CD4-positive, alpha-beta T cell treated with Interleukin-1 beta for 1 hour (primary cell): ENCODE results near the gene TXN2.
A peak's percentile ranks its signal among the peaks of the same experiment; 100 is the strongest.
"Not testable (repeated sequence)": the region's sequence is repeated elsewhere in the genome, so short reads cannot be mapped to it uniquely, and the experiment has no call there.

Experiments used
- DNase-seq, 2 donors: peaks; one replicate each; pipeline ENCODE4 v3.0.0-alpha.2; 2020 to 2022

TXN2 gene

DNA sequence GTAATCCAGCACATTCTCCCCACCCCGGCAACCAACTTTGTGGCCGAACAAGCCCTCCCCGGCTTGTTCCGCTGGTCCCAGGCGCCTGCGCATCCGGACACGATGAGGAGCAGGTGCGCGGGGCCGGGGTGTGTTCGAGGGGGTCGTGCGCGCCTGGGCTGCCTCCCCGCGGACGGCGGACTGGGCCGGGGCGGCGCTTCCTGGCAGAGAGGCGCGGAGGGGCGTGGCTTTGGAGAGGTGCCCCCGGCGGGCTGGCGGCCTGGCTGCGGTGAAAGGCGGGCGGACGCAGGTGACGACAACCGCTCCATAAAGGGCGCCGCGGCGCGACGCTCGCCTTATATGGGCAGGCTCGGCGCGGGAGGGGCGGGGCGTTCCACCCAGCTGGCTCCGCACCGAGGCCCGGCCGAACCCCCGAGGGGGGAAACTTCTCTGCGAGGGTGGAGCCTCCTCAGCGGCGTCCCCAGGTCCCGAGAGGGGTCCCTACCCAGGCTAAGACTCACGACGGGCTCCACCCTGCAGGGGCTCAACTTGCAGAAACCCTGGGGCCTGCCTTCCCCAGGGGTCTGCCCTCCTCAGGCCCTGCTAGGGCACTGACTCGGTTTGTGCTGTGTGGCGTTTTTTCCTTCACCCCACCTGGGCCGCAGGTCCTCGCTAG lies 26.4 kb downstream of the TXN2 start:
- DNase-seq = peak; percentile 95 to 97

- no peak for DNase-seq
Measured at GRCh38 chr22:36453855-36454378, 27.5 kb downstream of the TXN2 start.

GRCh38 chr22:36452978-36453607 lies 28.3 kb downstream of the TXN2 start:
- not testable (repeated sequence) for DNase-seq

GRCh38 chr22:36452250-36452977 lies 29.0 kb downstream of the TXN2 start:
- DNase-seq = no peak

DNA sequence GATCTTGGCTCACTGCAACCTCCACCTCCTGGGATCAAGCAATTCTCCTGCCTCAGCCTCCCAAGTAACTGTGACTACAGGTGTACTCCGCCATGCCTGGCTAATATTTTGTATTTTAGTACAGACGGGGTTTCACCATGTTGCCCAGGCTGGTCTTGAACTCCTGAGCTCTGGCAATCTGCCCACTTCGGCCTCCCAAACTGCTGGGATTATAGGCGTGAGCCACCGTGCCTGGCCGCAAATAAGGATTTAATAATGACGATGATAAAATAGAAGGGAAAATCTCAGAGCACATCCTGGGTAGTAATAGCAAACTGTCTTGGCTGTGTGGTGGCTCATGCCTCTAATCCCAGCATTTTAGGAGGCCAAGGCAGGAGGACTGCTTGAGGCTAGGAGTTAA lies 30.5 kb downstream of the TXN2 start:
- DNase-seq = not testable (repeated sequence)

DNA sequence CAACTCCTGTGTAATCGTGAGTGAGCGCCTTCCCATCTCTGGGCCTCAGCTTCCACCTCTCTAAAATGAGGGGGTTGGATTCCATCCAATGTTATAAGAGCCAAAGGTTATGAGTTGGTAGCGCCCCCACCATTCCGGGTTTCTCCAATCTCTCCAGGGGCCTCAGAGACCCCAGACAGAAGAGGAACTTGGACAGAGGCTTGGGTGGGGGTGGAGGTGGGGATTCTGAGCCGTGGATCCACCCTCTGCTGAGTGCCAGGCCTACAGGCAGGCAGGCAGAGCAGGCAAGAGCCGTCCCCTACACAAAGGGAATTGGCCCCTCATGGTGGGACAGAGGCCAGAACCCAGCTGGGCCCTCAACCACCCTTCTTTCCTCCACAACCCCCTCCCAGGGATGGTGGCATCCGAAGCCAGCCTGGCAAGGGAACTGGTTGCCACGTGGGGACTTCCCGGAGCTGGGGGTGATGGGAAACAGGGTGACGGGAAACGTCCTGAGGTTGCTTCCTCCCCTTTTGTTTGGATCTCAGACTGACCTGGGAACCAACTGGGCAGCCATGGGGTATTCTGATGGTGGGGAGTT lies 31.8 kb downstream of the TXN2 start:
- DNase-seq = no peak

GRCh38 chr22:36447632-36448031 lies 33.8 kb downstream of the TXN2 start:
- DNase-seq = no peak

DNA sequence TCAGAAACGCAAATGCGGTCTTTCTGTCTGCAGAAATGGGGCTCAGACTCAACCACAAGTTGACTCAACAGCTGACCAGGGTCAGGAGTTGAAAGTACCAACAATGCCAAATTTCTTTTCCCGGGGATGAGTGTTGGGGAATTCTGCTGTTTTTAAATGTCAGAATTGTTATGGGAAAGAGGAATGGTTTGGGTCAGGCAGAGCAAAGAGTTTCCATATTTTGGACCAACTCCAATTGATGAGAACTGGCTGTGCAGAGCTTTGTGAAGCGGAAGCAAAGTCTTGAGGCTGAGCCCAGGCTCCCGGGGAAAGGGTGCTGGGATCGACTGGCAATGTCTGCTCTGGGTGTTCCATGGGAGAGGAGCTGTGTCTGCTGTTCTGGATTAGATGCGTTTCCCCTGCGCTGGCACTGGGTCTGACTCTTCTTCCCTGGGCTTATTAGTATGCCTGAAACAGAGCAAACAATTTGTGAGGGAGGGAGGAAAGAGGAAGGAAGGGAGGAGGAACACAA lies 36.2 kb downstream of the TXN2 start:
- no peak for DNase-seq

DNA sequence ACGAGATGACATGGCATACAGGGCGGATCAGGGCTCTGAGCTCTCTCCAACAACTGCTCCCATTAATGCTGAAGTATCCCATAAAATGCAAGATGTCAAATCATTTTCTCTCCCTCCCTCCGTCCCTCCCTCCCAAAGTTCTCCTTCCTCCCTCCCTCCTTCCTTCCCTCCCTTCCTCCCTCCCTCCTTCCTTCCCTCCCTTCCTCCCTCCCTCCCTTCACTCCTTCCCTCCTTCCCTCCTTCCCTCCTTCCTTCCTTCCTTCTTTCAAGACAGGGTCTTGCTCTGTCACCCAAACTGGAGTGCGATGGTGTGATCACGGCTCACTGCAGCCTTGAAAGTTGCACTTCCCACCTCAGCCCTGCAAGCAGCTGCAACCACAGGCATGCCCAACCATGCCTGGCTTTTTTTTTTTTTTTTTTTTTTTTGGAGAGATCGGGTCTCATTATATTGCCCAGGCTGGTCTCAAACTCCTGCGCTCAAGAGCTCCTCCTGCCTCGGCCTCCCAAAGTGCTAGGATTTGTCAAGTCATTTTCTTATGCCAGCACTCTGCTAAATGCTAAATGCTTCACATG lies 38.2 kb downstream of the TXN2 start:
- DNase-seq = peak in 1 of 2 donors; percentile 27

DNA sequence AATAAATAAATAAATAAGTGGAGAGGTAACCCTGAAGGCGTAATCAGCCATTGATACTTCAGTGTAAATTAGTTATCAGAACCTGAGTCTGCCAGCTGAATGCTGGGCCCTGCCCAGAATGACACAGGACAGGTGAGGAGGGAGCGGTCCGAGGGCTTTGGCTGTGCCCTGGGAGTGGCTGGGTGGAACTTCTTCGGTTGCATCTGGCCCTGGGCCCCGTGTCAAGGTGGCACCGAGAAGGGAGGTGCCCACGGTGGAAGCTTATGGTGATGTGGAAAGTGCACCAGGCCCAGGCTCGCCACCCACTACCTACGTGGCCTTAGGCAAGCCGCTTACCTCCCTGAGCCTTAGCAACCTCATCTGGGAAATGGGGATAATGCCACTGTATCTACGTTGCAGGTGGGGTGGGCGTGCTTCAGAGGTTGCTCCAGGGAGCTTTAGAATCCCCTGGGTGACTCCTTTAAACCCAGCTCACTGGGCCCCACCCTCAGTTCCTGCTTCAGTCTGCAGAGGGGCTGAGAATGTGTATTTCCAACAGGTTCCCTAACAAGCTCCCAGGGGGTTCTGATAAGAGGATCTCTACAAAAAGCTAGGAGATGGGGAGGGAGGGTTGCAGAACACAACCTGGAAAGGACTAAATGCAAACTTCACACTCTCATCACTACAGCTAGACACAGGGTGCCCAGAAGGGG lies 38.8 kb downstream of the TXN2 start:
- DNase-seq = no peak

GRCh38 chr22:36440429-36441002 lies 40.9 kb downstream of the TXN2 start:
- no peak for DNase-seq

DNA sequence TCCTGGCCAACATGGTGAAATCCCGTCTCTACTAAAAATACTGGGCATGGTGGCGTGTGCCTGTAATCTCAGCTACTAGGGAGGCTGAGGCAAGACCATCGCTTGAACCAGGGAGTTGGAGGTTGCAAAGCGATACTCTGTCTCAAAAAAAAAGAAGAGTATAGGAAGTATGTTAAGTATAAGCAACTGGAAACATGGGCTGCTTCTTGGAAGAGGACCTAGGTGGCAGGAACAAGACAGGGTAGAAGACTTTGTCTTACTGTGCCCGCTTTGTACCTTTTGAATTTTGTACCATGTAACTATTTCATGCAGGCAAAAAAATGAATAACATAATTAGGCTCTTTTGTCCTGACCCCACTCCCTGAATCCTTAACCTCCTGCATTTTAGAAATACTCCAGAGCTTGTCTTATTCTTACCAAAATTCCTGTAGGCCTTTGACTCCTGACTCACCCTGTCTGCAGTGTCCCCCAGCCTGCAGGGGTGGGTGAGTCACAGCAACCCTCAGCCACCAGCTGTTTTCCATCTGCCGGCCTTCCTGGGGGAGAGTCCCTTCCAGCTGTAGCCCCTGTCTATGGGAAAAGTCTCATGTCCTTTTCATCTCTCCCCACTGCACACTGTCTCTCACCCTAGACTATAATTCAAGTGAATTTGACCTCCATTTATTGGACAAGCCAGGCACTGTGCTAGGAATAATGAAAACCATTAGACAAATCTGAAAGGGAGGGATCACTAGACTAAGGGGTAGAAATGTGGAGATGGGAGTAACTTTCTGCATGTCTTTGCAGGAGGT lies 41.8 kb downstream of the TXN2 start:
- DNase-seq = no peak

DNA sequence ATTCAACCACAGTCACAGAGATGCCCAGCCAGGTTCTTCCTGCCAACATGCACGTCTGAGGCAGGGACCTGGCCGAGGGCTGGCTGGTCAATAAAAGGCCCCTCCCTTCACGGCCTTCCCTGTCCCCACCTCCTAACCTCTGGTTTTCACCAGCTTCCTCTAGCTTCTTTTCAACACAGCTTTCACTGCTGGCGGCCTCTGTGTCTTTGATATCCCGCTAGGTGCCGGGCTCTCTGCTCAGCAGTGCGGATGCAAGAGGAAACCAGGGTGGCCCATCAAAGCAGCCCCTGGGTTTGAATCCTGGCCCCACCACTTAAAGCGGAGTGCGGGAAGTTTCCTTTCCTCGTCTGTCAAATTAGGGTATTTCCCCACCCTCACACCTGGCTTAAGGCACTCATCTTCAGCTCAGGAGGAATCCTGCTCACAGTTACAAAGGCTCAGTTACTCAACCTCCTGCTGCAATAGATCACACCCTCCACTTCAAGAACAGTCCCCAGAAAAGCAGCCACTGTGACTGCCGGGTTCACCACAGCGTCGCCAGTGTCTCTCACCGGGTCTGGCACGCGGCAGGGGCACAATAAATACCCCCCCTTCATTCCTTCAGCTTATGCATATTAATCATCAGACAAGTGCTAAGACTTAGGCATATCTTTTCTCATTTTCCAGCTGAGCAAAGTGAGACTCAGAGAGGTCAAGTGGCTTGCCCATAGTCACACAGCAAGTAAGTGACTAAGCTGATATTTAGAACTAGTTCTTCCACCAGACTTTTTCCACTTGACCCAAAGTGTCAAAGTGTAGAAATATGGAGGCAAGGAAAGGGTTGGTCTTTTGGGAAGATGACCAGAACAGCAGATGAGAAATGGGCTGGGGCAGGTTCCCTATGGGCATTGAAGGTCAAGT lies 45.7 kb downstream of the TXN2 start:
- peak; percentile 82 to 84 for DNase-seq

GRCh38 chr22:36433318-36434231 lies 47.9 kb downstream of the TXN2 start:
- DNase-seq = no peak

DNA sequence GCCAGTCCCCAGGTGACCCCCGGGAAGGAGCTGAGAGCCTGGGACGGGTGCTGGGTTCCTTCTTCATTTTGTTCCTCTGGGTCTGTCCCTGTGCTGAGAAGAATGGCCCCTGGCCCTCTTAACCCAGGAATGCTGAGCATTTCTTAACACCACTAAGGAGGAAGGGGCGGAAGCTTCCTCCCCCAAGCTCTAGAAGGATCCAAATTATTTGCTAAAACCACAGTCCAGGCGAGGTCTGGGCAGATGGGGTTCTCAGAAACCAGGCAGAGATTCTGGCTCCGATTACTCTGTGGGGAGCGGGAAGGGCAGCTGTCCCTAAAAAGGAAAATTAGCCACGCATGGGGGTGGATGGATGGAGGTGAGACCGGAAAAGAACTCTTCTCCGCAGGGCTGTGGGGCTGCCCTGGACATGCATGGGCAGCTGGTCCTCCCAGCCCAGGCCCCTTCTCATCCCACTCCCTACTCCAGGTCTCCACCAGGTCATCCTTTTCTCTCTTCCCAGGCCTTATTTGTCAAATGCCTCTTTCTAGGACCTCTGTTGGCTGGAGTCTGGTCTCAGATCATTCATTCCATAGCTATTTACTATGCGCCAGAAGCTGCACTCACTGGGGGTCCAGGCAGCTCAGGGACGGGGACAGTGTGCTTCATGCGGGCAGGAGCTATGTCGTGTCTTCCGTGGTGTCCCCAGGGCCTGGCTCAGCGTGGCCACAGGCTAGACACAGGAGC lies 48.7 kb downstream of the TXN2 start:
- DNase-seq = no peak

- DNase-seq = no peak
Measured at GRCh38 chr22:36431977-36432376, 49.5 kb downstream of the TXN2 start.

DNA sequence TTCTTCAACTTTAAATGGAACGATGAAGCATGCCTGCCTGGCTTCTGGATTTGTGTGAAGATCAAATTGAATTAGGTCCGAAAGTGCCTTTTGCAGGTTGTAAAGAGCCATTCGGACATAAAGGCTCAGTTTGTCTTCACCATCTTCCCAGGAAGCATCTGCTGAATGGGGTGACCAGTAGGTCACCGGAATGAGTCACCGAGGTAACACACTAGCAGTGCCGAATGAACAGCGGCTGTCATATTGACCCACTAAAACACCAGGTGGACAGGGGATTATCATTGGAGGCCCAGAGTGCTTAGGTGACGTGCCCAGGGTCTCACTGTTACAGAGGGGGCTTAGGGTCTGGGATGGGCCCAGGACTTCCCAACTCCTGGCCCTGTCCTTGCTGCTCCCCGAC lies 50.6 kb downstream of the TXN2 start:
- DNase-seq = no peak

- DNase-seq = not testable (repeated sequence)
Measured at GRCh38 chr22:36427952-36428351, 53.5 kb downstream of the TXN2 start.
